Central memory CD8-positive, alpha-beta T cell (primary cell): ENCODE data around the gene DIAPH3.
"Not testable (repeated sequence)": the region's sequence is repeated elsewhere in the genome, so short reads cannot be mapped to it uniquely, and the experiment has no call there.

Experiments used
- ATAC-seq: fragments of 150-1000 bp; cut with Tn5 transposase; replicated peaks from 2 replicates; pipeline ENCODE4 v1.10.0; 2022; ENCODE audit warnings: mild to moderate bottlenecking, moderate FRiP score, moderate number of reproducible peaks; ENCODE audit not compliant: poor library complexity, severe bottlenecking; ENCODE audit errors: extremely low read depth
- DNase-seq, 2 donors: peaks; one replicate each; pipeline ENCODE4 v3.0.0; 2021; ENCODE audit warnings: low spot score in 2 of 2
- H3K27ac Mint-ChIP-seq: one replicate; pipeline ENCODE4 v1.8.0; 2022; ENCODE audit warnings: low read depth, mild to moderate bottlenecking, moderate library complexity, mixed read lengths
- H3K27me3 Mint-ChIP-seq: one replicate; pipeline ENCODE4 v1.8.0; 2022; ENCODE audit warnings: mixed read lengths
- H3K36me3 Mint-ChIP-seq: one replicate; pipeline ENCODE4 v1.8.0; 2022; ENCODE audit warnings: mild to moderate bottlenecking, moderate library complexity, mixed read lengths; ENCODE audit not compliant: insufficient read depth
- H3K4me1 Mint-ChIP-seq: one replicate; pipeline ENCODE4 v1.8.0; 2022; ENCODE audit warnings: mixed read lengths
- H3K4me3 Mint-ChIP-seq: one replicate; pipeline ENCODE4 v1.8.0; 2022; ENCODE audit warnings: mild to moderate bottlenecking, moderate library complexity, mixed read lengths
- H3K9me3 Mint-ChIP-seq: one replicate; pipeline ENCODE4 v1.8.0; 2022; ENCODE audit warnings: mixed read lengths

The DIAPH3 gene

DNA sequence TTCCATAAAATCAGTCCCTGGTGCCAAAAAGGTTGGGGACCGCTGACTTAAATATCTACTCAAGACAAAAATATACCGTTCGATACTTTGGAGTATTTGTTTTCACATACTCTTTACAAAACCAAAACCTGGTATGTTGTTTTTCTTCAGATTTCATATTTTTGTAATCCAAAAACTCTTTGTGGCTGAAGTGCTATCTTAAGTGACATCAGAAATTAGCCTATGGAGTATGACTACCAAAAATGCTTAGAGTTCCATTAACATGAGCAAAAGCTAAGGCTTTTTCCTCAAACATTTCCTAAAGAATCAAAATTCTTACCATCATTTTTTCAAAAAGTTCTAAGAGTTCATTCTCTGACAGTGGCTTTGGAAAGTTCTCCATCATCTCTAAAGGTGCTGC is 52.0 kb downstream of the DIAPH3 start:
- Mint-ChIP-seq H3K36me3 (no peaks in the 10 kb centered on the region), H3K4me1 (no peaks in the 10 kb centered on the region), H3K27me3 (no peaks in the 10 kb centered on the region), H3K27ac (no peak overlapping the region), H3K4me3 (no peak overlapping the region), H3K9me3 (peaks cover 5% of the 10 kb centered on the region)
- ATAC-seq (no peak), DNase-seq (no peak)

DNA sequence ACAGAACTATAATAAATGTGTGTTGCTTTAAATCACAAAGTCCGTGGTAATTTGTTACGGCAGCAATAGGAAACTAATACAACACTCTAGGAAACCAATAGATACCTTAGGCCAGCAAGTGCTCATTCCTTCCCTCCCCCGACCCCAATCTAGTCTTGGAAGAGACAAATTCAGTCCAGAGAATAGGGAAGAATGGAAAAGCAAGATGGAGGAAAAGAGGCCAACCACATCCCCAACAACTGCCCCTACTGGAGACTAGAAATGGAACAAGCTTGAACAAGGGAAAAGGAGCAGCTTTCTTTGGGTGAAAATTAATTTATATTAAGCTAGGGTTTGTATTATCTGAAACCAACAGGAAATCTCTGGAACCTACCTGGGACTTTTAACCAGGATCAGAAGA is 54.4 kb downstream of the DIAPH3 start:
- H3K4me1 Mint-ChIP-seq, result no peaks in the 10 kb centered on the region
- no peak for ATAC-seq

DNA sequence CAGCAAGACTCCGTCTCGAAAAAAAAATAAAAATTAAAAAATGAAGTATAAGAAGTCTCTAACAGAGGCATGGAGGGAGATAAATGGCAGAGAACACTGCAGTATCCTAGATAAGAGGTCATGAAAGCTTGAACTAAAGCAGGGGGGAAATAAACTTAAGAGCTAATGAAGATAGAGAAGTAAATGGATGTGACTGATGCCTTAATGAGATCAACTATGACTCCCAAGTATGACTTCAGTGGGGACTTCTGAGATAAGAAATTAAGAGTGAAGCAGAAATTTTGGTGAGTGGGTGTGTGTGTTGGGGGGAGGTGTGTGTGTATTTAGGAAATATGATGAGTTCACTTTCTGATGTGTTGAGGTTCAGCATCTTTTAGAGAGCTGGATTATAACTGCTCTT is 55.1 kb downstream of the DIAPH3 start:
- Mint-ChIP-seq H3K4me1 (no peaks in the 10 kb centered on the region), H3K27ac (no peak overlapping the region), H3K36me3 (no peaks in the 10 kb centered on the region), H3K9me3 (no peaks in the 10 kb centered on the region), H3K4me3 (no peak overlapping the region), H3K27me3 (no peaks in the 10 kb centered on the region)
- DNase-seq, result no peak
- ATAC-seq, result no peak

More for the DNA sequence above, 54.4 kb downstream of the DIAPH3 start:
- Mint-ChIP-seq H3K4me3 (no peak overlapping the region), H3K27me3 (no peaks in the 10 kb centered on the region), H3K27ac (no peak overlapping the region), H3K36me3 (no peaks in the 10 kb centered on the region), H3K9me3 (peaks cover 4% of the 10 kb centered on the region)
- no peak for DNase-seq

- no peaks in the 10 kb centered on the region for H3K9me3 Mint-ChIP-seq
- peaks cover 3% of the 10 kb centered on the region for H3K36me3 Mint-ChIP-seq
- H3K27me3 Mint-ChIP-seq, result no peaks in the 10 kb centered on the region
- no peak overlapping the region for H3K4me3 Mint-ChIP-seq
- DNase-seq, result no peak
- no peak for ATAC-seq
- H3K27ac Mint-ChIP-seq, result no peak overlapping the region
- H3K4me1 Mint-ChIP-seq, result no peaks in the 10 kb centered on the region
These were observed 63.9 kb downstream of the DIAPH3 start for GRCh38 chr13:60099631-60100420.

GRCh38 chr13:60095300-60095699 is 68.4 kb downstream of the DIAPH3 start:
- H3K27me3 Mint-ChIP-seq, result no peaks in the 10 kb centered on the region
- H3K36me3 Mint-ChIP-seq, result peaks cover 3% of the 10 kb centered on the region
- ATAC-seq, result no peak
- H3K4me1 Mint-ChIP-seq, result no peaks in the 10 kb centered on the region
- H3K27ac Mint-ChIP-seq, result no peak overlapping the region
- H3K4me3 Mint-ChIP-seq, result no peak overlapping the region
- DNase-seq, result no peak
- no peaks in the 10 kb centered on the region for H3K9me3 Mint-ChIP-seq

DNA sequence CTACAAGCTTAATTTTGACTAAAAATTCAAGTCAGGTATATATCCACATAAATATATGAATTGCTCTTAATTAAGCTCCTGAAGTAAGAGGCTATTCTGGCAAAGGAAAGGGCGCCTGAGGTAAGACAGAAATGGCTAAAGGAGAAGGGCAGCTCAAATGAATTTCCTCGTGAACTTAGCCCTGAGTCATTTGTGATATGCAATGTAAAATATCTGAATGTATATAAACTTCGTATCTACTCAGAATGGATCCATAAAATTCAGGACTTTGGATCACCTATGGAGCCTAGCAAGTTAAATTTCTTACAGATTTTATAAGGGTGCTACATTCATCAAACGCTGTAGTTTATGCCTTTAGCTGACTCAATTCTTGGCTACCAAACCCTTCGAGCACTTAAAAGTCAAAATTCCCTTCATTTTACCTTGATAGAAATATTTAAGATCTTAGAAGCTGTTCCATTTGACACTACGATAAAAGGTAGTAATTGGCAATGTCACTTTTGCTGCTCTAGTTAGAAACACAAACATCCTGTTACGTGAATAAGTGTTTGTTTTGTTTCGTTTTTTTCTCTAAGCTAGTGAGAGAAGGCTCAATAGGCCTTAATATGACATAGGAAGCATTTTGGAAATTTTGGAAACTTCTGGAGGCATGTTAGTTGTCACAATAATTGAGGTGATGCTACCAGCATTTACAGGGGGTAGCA is 69.2 kb downstream of the DIAPH3 start:
- Mint-ChIP-seq H3K27ac (no peak overlapping the region), H3K4me3 (no peak overlapping the region), H3K4me1 (no peaks in the 10 kb centered on the region), H3K36me3 (peaks cover 3% of the 10 kb centered on the region), H3K9me3 (no peaks in the 10 kb centered on the region), H3K27me3 (no peaks in the 10 kb centered on the region)
- DNase-seq, result no peak
- ATAC-seq, result no peak

DNA sequence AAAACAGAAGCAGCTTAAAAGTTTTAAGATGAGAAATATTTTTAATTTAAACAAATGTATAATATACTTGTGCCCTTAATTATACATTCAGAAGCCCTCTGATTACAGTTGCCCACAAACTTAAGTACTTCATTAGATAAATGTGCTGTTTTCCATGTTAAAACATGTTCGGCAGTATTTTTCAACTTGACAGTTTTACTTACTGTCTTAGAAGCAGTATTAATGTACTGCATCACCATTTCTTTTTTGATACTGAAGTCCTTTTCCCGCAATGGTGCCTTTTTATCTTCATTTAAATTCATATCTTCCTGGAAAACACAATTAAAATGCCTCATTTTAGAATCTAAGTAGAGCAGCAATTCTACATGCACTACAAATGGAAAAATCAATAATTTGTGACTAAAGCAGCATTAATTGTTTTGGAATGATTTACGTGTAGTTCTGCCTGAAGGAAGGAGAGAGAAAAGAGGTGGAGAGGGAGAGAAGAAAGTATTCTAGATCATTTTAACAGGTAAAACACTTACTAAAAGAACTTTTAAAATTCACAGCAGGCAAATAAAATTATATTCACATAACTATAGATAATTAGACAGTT is 70.2 kb downstream of the DIAPH3 start:
- DNase-seq (no peak), ATAC-seq (no peak)
- Mint-ChIP-seq H3K36me3 (peaks cover 3% of the 10 kb centered on the region), H3K9me3 (no peaks in the 10 kb centered on the region), H3K4me3 (no peak overlapping the region), H3K27me3 (no peaks in the 10 kb centered on the region), H3K27ac (no peak overlapping the region), H3K4me1 (no peaks in the 10 kb centered on the region)

DNA sequence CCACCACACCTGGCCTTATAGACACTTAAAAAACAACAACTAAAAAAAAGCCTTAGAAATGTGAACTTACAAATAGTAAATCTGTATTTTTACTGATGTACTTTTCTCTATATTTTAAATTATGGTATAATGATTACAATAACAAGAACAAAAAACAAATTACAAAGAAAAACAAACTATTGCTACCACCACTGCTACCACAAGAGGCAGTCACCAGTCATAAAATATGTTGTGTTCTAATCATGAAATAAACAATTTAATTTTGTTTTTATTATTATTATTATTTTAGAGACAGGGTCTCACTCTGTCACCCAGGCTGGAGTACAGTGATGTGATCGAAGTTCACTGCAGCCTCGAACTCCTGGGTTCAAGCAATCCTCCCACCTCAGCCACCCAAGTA is 72.2 kb downstream of the DIAPH3 start:
- H3K27ac Mint-ChIP-seq, result no peak overlapping the region
- no peaks in the 10 kb centered on the region for H3K4me1 Mint-ChIP-seq
- no peak overlapping the region for H3K4me3 Mint-ChIP-seq
- no peaks in the 10 kb centered on the region for H3K27me3 Mint-ChIP-seq
- ATAC-seq, result no peak
- DNase-seq, result no peak
- H3K9me3 Mint-ChIP-seq, result no peaks in the 10 kb centered on the region
- no peaks in the 10 kb centered on the region for H3K36me3 Mint-ChIP-seq

DNA sequence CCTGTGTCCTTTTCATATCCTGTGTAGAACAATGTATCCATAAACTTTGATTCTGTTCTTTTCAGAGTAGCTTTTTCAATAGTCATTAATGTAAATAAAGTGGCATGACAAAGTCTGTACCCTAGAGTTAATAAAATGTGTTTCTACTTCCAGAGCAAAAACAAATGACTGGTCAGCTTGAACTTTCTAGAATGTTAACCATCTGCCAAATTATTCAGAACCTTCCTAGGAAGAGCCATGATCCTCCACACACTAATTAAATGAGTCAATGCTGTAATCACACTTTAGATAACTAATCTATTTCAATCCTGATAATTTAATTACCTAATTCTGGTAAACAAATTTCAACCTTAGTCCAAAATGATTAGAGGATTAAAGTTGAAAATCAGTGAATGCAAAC is 73.2 kb downstream of the DIAPH3 start:
- H3K9me3 Mint-ChIP-seq, result no peaks in the 10 kb centered on the region
- no peaks in the 10 kb centered on the region for H3K27me3 Mint-ChIP-seq
- ATAC-seq, result no peak
- peak overlapping the region; percentile 22 for H3K27ac Mint-ChIP-seq
- no peak for DNase-seq
- H3K4me3 Mint-ChIP-seq, result no peak overlapping the region
- H3K4me1 Mint-ChIP-seq, result no peaks in the 10 kb centered on the region
- H3K36me3 Mint-ChIP-seq, result no peaks in the 10 kb centered on the region

DNA sequence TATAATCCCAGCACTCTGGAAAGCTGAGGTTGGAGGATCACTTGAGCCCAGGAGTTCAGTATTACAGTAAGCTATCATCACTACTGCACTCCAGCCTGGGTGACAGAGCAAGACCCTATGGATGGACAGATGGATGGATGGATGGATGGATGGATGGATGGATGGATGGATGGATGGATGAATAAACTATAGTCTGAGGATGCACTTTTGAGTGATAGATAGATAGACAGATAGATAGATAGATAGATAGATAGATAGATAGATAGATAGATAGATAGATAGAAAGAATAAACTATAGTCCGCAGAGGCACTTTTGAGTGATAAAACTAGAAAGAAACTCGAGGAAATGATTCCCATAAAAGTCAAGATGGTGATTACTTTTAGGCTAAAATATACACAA is 79.9 kb downstream of the DIAPH3 start:
- not testable (repeated sequence) for DNase-seq, H3K4me1 Mint-ChIP-seq, ATAC-seq, H3K36me3 Mint-ChIP-seq, H3K4me3 Mint-ChIP-seq, H3K9me3 Mint-ChIP-seq, H3K27ac Mint-ChIP-seq, H3K27me3 Mint-ChIP-seq

DNA sequence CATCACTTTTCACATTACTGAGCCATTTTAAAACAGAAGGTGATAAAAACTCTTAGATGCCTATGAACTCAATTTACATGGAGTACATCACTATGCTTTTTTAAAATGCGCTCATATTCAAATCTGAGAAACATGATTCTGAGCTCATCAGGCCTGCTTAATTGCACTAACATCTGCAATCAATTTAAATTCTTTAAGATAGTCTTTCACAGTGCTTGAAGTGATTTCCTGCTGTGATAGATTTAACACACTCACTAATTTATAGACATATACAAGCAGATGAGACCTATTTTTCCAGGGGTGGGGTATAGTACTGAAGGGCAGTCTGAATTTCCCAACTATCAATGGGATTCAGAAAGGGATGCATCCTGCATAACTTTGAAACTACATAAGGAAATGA is 82.9 kb downstream of the DIAPH3 start:
- H3K36me3 Mint-ChIP-seq, result no peaks in the 10 kb centered on the region
- H3K27ac Mint-ChIP-seq, result no peak overlapping the region
- no peak overlapping the region for H3K4me3 Mint-ChIP-seq
- ATAC-seq (no peak), DNase-seq (no peak)
- no peaks in the 10 kb centered on the region for H3K27me3 Mint-ChIP-seq
- no peaks in the 10 kb centered on the region for H3K9me3 Mint-ChIP-seq
- H3K4me1 Mint-ChIP-seq, result no peaks in the 10 kb centered on the region

- Mint-ChIP-seq H3K27ac (no peak overlapping the region), H3K36me3 (no peaks in the 10 kb centered on the region), H3K4me3 (no peak overlapping the region), H3K4me1 (no peaks in the 10 kb centered on the region), H3K27me3 (no peaks in the 10 kb centered on the region), H3K9me3 (no peaks in the 10 kb centered on the region)
- no peak for DNase-seq
- ATAC-seq, result no peak
These were observed 85.5 kb downstream of the DIAPH3 start for GRCh38 chr13:60078226-60078625.

- no peak overlapping the region for H3K4me3 Mint-ChIP-seq
These were observed 87.9 kb downstream of the DIAPH3 start for GRCh38 chr13:60075850-60076249.

More at GRCh38 chr13:60075850-60076249, 87.9 kb downstream of the DIAPH3 start:
- Mint-ChIP-seq H3K36me3 (no peaks in the 10 kb centered on the region), H3K4me1 (no peaks in the 10 kb centered on the region), H3K27me3 (no peaks in the 10 kb centered on the region), H3K9me3 (no peaks in the 10 kb centered on the region), H3K27ac (no peak overlapping the region)
- DNase-seq (no peak), ATAC-seq (no peak)
